Upper lobe of left lung (tissue), 4 donors: ENCODE measurements around the gene GAPVD1.

Experiments used
- CTCF ChIP-seq, 6 experiments: fragments of 450-650 bp in 4 of 6; fragments of 200-600 bp in 2 of 6; sonication (generic) in 2 of 6; IDR thresholded peaks; one replicate each; pipeline ENCODE4 v1.5.1; 2016 to 2019; ENCODE audit warnings: antibody characterized with exemption in 6 of 6
- EP300 ChIP-seq, 4 donors: sonication (generic); formaldehyde crosslinking; IDR thresholded peaks; one replicate each; pipeline ENCODE4 v1.5.1; 2017; ENCODE audit warnings: antibody characterized with exemption in 4 of 4, control low read depth in 2 of 4
- POLR2A ChIP-seq, 4 donors: fragments of 450-650 bp; IDR thresholded peaks; one replicate each; pipeline ENCODE4 v1.5.1; 2016 to 2017; ENCODE audit warnings: antibody characterized with exemption in 4 of 4, mild to moderate bottlenecking in 2 of 4
- POLR2AphosphoS5 ChIP-seq, 2 donors: sonication (generic); formaldehyde crosslinking; IDR thresholded peaks; one replicate each; pipeline ENCODE4 v1.5.1; 2017; ENCODE audit warnings: antibody characterized with exemption in 2 of 2

- no peak for TF ChIP-seq CTCF (IDR thresholded peaks at IDR 0.05)
- no peak for TF ChIP-seq POLR2A (IDR thresholded peaks at IDR 0.05)
- no peak for TF ChIP-seq EP300 (IDR thresholded peaks at IDR 0.05)
- TF ChIP-seq POLR2AphosphoS5 (IDR thresholded peaks at IDR 0.05), result no peak
Observed at GRCh38 chr9:125238915-125239446, 22.6 kb upstream of the GAPVD1 start.
